ENCODE results near the gene UTY. TPM values are rescaled to one million over a fixed set of nuclear protein-coding genes. Genes with fewer than 3 reads are reported as not detected.

The UTY gene
- total and polyA plus RNA-seq, 9 of the 15 experiments (the other 6 are each of a cell fraction or from before 2014, with no cell fraction given) = 0.09 TPM; not detected in 8

DNA sequence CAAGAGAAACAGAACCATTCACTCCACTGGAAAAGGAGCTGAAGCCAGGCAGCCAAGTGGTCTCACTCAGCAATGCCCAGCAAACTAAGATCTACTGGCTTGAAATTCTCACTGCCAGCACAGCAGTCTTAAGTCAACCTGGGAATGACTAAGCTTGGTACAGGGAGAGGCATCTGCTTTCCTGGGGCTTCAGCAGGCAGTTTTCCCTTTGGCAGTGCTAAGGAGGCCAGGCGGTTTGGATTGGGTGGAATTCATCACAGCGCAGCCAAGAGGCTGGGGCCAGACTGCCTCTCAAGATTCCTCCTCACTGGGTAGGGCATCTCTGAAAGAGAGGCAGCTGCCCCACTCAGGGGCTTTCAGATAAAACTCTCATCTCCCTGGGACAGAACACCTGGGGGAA is 149.2 kb downstream of the UTY start (continued):
- TF ChIP-seq, protein P1, sequence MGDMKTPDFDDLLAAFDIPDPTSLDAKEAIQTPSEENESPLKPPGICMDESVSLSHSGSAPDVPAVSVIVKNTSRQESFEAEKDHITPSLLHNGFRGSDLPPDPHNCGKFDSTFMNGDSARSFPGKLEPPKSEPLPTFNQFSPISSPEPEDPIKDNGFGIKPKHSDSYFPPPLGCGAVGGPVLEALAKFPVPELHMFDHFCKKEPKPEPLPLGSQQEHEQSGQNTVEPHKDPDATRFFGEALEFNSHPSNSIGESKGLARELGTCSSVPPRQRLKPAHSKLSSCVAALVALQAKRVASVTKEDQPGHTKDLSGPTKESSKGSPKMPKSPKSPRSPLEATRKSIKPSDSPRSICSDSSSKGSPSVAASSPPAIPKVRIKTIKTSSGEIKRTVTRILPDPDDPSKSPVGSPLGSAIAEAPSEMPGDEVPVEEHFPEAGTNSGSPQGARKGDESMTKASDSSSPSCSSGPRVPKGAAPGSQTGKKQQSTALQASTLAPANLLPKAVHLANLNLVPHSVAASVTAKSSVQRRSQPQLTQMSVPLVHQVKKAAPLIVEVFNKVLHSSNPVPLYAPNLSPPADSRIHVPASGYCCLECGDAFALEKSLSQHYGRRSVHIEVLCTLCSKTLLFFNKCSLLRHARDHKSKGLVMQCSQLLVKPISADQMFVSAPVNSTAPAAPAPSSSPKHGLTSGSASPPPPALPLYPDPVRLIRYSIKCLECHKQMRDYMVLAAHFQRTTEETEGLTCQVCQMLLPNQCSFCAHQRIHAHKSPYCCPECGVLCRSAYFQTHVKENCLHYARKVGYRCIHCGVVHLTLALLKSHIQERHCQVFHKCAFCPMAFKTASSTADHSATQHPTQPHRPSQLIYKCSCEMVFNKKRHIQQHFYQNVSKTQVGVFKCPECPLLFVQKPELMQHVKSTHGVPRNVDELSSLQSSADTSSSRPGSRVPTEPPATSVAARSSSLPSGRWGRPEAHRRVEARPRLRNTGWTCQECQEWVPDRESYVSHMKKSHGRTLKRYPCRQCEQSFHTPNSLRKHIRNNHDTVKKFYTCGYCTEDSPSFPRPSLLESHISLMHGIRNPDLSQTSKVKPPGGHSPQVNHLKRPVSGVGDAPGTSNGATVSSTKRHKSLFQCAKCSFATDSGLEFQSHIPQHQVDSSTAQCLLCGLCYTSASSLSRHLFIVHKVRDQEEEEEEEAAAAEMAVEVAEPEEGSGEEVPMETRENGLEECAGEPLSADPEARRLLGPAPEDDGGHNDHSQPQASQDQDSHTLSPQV (IDR thresholded peaks at IDR 0.05) = no peak
- no peak for TF ChIP-seq JUN (IDR thresholded peaks at IDR 0.05; ENCODE audit: borderline replicate concordance, low read depth, low read length)
- TF ChIP-seq JUN (CRISPR knock-in tag; IDR thresholded peaks at IDR 0.05; ENCODE audit: borderline replicate concordance) = no peak
- TF ChIP-seq, protein P2, sequence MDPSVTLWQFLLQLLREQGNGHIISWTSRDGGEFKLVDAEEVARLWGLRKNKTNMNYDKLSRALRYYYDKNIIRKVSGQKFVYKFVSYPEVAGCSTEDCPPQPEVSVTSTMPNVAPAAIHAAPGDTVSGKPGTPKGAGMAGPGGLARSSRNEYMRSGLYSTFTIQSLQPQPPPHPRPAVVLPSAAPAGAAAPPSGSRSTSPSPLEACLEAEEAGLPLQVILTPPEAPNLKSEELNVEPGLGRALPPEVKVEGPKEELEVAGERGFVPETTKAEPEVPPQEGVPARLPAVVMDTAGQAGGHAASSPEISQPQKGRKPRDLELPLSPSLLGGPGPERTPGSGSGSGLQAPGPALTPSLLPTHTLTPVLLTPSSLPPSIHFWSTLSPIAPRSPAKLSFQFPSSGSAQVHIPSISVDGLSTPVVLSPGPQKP (CRISPR knock-in tag; IDR thresholded peaks at IDR 0.05) = no peak
- TF ChIP-seq, protein P3, sequence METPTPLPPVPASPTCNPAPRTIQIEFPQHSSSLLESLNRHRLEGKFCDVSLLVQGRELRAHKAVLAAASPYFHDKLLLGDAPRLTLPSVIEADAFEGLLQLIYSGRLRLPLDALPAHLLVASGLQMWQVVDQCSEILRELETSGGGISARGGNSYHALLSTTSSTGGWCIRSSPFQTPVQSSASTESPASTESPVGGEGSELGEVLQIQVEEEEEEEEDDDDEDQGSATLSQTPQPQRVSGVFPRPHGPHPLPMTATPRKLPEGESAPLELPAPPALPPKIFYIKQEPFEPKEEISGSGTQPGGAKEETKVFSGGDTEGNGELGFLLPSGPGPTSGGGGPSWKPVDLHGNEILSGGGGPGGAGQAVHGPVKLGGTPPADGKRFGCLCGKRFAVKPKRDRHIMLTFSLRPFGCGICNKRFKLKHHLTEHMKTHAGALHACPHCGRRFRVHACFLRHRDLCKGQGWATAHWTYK (CRISPR knock-in tag; IDR thresholded peaks at IDR 0.05) = no peak
- no peak for TF ChIP-seq PML (IDR thresholded peaks at IDR 0.05; ENCODE audit: low read length)
- no peak for TF ChIP-seq ZNF445 (CRISPR knock-in tag; IDR thresholded peaks at IDR 0.05; ENCODE audit: low read depth)
- no peak for TF ChIP-seq IFI16 (CRISPR knock-in tag; IDR thresholded peaks at IDR 0.05)
- no peak for TF ChIP-seq PHB (CRISPR knock-in tag; IDR thresholded peaks at IDR 0.05)
- no peak for TF ChIP-seq DNMT1 (IDR thresholded peaks at IDR 0.05)
